Osteoblast (primary cell): ENCODE measurements around the gene RGS12. TPM values are rescaled to one million over a fixed set of nuclear protein-coding genes. Genes with fewer than 3 reads are reported as not detected.

Experiments used
- DNase-seq: peaks from one replicate; pipeline ENCODE4 v3.0.0; 2011; ENCODE audit warnings: low spot score, mixed read lengths; ENCODE audit not compliant: insufficient read length; ENCODE audit errors: missing footprints
- H2AFZ ChIP-seq: 2 replicates; pipeline ENCODE4 v1.6.0; 2011; ENCODE audit warnings: mild to moderate bottlenecking, low read length
- H3K27ac ChIP-seq: 2 replicates; pipeline ENCODE4 v1.5.1; 2011; ENCODE audit warnings: mild to moderate bottlenecking, low read depth, low read length, moderate library complexity
- H3K27me3 ChIP-seq: 2 replicates; pipeline ENCODE4 v1.6.0; 2012; ENCODE audit warnings: mild to moderate bottlenecking, control low read depth, inconsistent platforms, low read length, moderate library complexity; ENCODE audit not compliant: insufficient read depth
- H3K36me3 ChIP-seq: 2 replicates; pipeline ENCODE4 v1.5.1; 2011; ENCODE audit warnings: mild to moderate bottlenecking, low read length, control low read depth, moderate library complexity; ENCODE audit not compliant: insufficient read depth
- H3K4me1 ChIP-seq: 2 replicates; pipeline ENCODE4 v1.5.1; 2011; ENCODE audit warnings: mild to moderate bottlenecking, low read length, control low read depth, moderate library complexity; ENCODE audit not compliant: insufficient read depth
- H3K4me2 ChIP-seq: 2 replicates; pipeline ENCODE4 v1.6.0; 2011; ENCODE audit warnings: mild to moderate bottlenecking, low read length; ENCODE audit not compliant: insufficient read depth
- H3K4me3 ChIP-seq: fragments of 200-600 bp; sonication (generic); 3 replicates; pipeline ENCODE4 v1.5.1; 2012; ENCODE audit warnings: mild to moderate bottlenecking, low read length, inconsistent platforms; ENCODE audit not compliant: insufficient read depth
- H3K79me2 ChIP-seq: 2 replicates; pipeline ENCODE4 v1.6.0; 2012; ENCODE audit warnings: mild to moderate bottlenecking, low read length, control low read depth, inconsistent platforms; ENCODE audit not compliant: insufficient read depth
- H3K9me3 ChIP-seq: 2 replicates; pipeline ENCODE4 v1.5.1; 2011; ENCODE audit warnings: low read depth, low read length, control low read depth
- H4K20me1 ChIP-seq: 2 replicates; pipeline ENCODE4 v1.6.0; 2012; ENCODE audit warnings: mild to moderate bottlenecking, low read length, control low read depth; ENCODE audit not compliant: insufficient read depth
- CTCF ChIP-seq: IDR thresholded peaks from 2 replicates; pipeline ENCODE4 v1.5.1; 2011; ENCODE audit warnings: mild to moderate bottlenecking, low read depth, low read length, moderate library complexity; ENCODE audit errors: extremely low read depth
- total RNA-seq: library from RNA; depleted of rRNA; stranded (reverse); fragments of >200 nt; gene quantifications from 2 replicates; pipeline ENCODE4 v1.2.3, GENCODE V29; 2012

The RGS12 gene
- total RNA-seq, 1 donor: 61.2 TPM

GRCh38 chr4:3293401-3294391 is 875 bp downstream of the RGS12 start:
- H3K27me3 ChIP-seq: no peaks in the 10 kb centered on the region
- peaks cover 6% of the 10 kb centered on the region for H4K20me1 ChIP-seq
- H2AFZ ChIP-seq: peak overlapping the region; percentile 89
- H3K36me3 ChIP-seq: no peaks in the 10 kb centered on the region
- H3K9me3 ChIP-seq: no peaks in the 10 kb centered on the region
- peak; percentile 92 for DNase-seq
- TF ChIP-seq CTCF: no peak
- H3K4me2 ChIP-seq: peak overlapping the region; percentile 85
- H3K79me2 ChIP-seq: peaks cover 36% of the 10 kb centered on the region
- peak overlapping the region; percentile 53 for H3K27ac ChIP-seq
- H3K4me1 ChIP-seq: peaks cover 17% of the 10 kb centered on the region
- H3K4me3 ChIP-seq: peak overlapping the region; percentile 79

- TF ChIP-seq CTCF: no peak
- Histone ChIP-seq H3K36me3 (no peaks in the 10 kb centered on the region), H2AFZ (peak overlapping the region; percentile 25), H3K79me2 (peaks cover 45% of the 10 kb centered on the region), H4K20me1 (peaks cover 8% of the 10 kb centered on the region), H3K4me1 (peaks cover 17% of the 10 kb centered on the region), H3K4me3 (no peak overlapping the region), H3K4me2 (peak overlapping the region; percentile 85), H3K27ac (no peak overlapping the region), H3K9me3 (no peaks in the 10 kb centered on the region), H3K27me3 (no peaks in the 10 kb centered on the region)
- DNase-seq: peak; percentile 54
These were observed 1.8 kb downstream of the RGS12 start for GRCh38 chr4:3294401-3295241.

GRCh38 chr4:3295837-3296624 is 3.2 kb downstream of the RGS12 start:
- no peak for TF ChIP-seq CTCF
- Histone ChIP-seq H4K20me1 (peaks cover 22% of the 10 kb centered on the region), H3K4me2 (no peak overlapping the region), H2AFZ (no peak overlapping the region), H3K27me3 (no peaks in the 10 kb centered on the region), H3K79me2 (peaks cover 58% of the 10 kb centered on the region), H3K27ac (no peak overlapping the region), H3K4me3 (no peak overlapping the region), H3K9me3 (no peaks in the 10 kb centered on the region), H3K4me1 (peaks cover 17% of the 10 kb centered on the region), H3K36me3 (no peaks in the 10 kb centered on the region)
- DNase-seq: peak; percentile 13
